Cardiac atrium fibroblast (primary cell): ENCODE measurements around the gene MAGEB5. TPM values are rescaled to one million over a fixed set of nuclear protein-coding genes. Genes with fewer than 3 reads are reported as not detected.

Source experiments
- total RNA-seq: library from RNA; depleted of rRNA; stranded (reverse); fragments of >200 nt; gene quantifications from 2 replicates; pipeline ENCODE4 v1.2.3, GENCODE V29; 2015

The MAGEB5 gene
- total RNA-seq: not detected in 2 replicates

DNA sequence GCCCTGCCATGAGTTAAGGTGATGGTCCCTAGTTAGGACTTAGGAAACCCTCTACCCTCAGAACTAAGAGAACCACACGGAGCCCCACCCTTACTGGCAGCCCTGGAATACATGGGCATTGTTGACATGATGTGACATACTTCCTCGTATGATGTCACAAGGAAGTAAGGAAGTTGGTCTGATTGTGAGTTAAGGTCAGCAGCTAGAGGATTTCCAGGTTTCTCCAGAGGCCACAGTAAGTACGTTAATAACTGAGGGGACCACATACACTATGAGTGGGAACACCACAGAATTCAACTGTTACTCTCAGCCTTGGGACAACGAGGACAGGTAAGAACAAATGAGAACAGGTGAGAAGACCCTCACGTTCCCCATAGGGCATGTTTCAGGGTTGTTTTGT lies at the start of gene MAGEB5:
Gene MAGEB5, plus strand, starts transcription at position 301 of the 400 bp plus-strand sequence. CDS start 1,133 bp downstream, outside the sequence.

DNA sequence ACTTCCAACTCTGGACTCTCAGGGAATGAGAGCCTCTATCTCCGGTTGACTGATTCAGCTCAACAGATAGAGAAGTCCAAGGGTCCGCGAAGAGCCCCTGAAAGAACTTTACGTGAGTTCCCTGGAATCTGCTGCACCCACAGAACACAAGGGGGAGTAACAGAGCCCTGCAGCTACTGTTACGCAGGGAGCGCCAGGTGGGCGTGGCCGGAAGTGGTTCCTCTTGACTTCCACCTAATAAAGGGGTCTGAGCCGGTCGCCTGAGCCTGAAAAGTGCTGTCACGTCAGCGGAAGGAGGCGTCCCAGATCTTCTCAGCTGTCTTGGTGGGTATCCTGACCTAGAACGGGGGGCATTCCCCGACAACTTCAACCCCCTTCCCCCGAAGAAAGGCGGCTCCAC lies 23.8 kb upstream of the MAGEB5 start, which contains the start of gene MAGEB6:
Gene MAGEB6, plus strand, starts transcription at position 237 of the 400 bp plus-strand sequence. CDS start 1,407 bp downstream, outside the sequence.

Other genes starting within 250 kb of the MAGEB5 start
- gene MAGEB18, start 77.8 kb upstream of the MAGEB5 start, total RNA-seq: not detected in 2 replicates
- not detected in 2 replicates for gene MAGEB6B, start 55.6 kb upstream of the MAGEB5 start, total RNA-seq
- gene MAGEB6, start 23.7 kb upstream of the MAGEB5 start, total RNA-seq: not detected in 2 replicates